K562 (cell line): Measurements from ENCODE around the gene ANKRD34A. TPM values are rescaled to one million over a fixed set of nuclear protein-coding genes. Genes with fewer than 3 reads are reported as not detected.

ENCODE experiments used
- BHLHE40 ChIP-seq: IDR thresholded peaks from 2 replicates; pipeline ENCODE4 v1.6.1; 2011; ENCODE audit warnings: low read length, improper control_type of control experiment
- C11orf30 ChIP-seq: fragments of 450-650 bp; IDR thresholded peaks from 2 replicates; pipeline ENCODE4 v1.6.1; 2016; ENCODE audit warnings: low read depth, mild to moderate bottlenecking
- CHAMP1 ChIP-seq: fragments of 450-650 bp; IDR thresholded peaks from 2 replicates; pipeline ENCODE4 v1.6.1; 2016; ENCODE audit warnings: mild to moderate bottlenecking
- GMEB1 ChIP-seq: fragments of 250-450 bp; sonication (Bioruptor Pico); IDR thresholded peaks from 2 replicates; pipeline ENCODE4 v1.4.0; 2020; ENCODE audit warnings: mild to moderate bottlenecking
- HMG20B ChIP-seq: fragments of 250-450 bp; sonication (Bioruptor Pico); IDR thresholded peaks from 2 replicates; pipeline ENCODE4 v1.5.0; 2021; ENCODE audit warnings: mild to moderate bottlenecking
- PREB ChIP-seq: sonication (generic); formaldehyde crosslinking; IDR thresholded peaks from 2 replicates; pipeline ENCODE4 v1.8.1; 2023; ENCODE audit warnings: mild to moderate bottlenecking, missing genetic modification reagents
- THRA ChIP-seq: fragments of 450-650 bp; IDR thresholded peaks from 2 replicates; pipeline ENCODE4 v1.6.1; 2017; ENCODE audit warnings: mild to moderate bottlenecking, moderate library complexity
- TRIM28 ChIP-seq: fragments of 450-650 bp; IDR thresholded peaks from 2 replicates; pipeline ENCODE4 v1.6.1; 2017
- ZNF212 ChIP-seq: fragments of 450-650 bp; formaldehyde crosslinking; IDR thresholded peaks from 2 replicates; pipeline ENCODE4 v1.4.0; 2020; ENCODE audit warnings: mild to moderate bottlenecking
- ZNF311 ChIP-seq: fragments of 250-450 bp; sonication (Bioruptor Pico); IDR thresholded peaks from 2 replicates; pipeline ENCODE4 v1.4.0; 2020; ENCODE audit warnings: mild to moderate bottlenecking, moderate library complexity
- ZNF318 ChIP-seq, 2 experiments: fragments of 450-650 bp; IDR thresholded peaks; 2 replicates each; pipeline ENCODE4 v1.6.1; 2016; ENCODE audit warnings: mild to moderate bottlenecking in 2 of 2, borderline replicate concordance in 1 of 2, low read depth in 1 of 2, moderate library complexity in 1 of 2
- ZNF444 ChIP-seq: fragments of 250-450 bp; sonication (Bioruptor Pico); IDR thresholded peaks from 2 replicates; pipeline ENCODE4 v1.4.0; 2020; ENCODE audit warnings: mild to moderate bottlenecking, moderate library complexity
- ZNF668 ChIP-seq: fragments of 250-450 bp; sonication (Bioruptor Pico); IDR thresholded peaks from 2 replicates; pipeline ENCODE4 v1.8.0; 2022; ENCODE audit warnings: mild to moderate bottlenecking, inconsistent platforms
- polyA plus RNA-seq, 8 experiments: library from polyadenylated mRNA; depleted of rRNA in 4 of 8; stranded (reverse) in 5 of 8; unstranded in 3 of 8; fragments of >200 nt; fragmentation: Nextera tagmentation in 2 of 8; fragmentation: Illumina TruSeq in 1 of 8; extraction: Ambion mirVana in 2 of 8; extraction: Trizol in 1 of 8; gene quantifications; 2 replicates each; pipeline versions ENCODE4 v1.2.1 to v1.2.3, GENCODE V29; 2011 to 2014; ENCODE audit warnings: inconsistent platforms in 1 of 8, missing spikeins in 1 of 8
- total RNA-seq, 7 experiments: library from RNA; depleted of rRNA in 6 of 7; stranded (reverse); fragments of >200 nt in 6 of 7; fragmentation: Illumina TruSeq in 2 of 7; extraction: Trizol in 2 of 7; gene quantifications; 2 replicates each; pipeline versions ENCODE4 v1.2.1 to v1.2.3, GENCODE V29; 2011 to 2021; ENCODE audit warnings: low replicate concordance in 1 of 7

Gene ANKRD34A
- total and polyA plus RNA-seq, 9 of the 15 experiments (the other 6 are each of a cell fraction or from before 2014, with no cell fraction given) = 0.06 to 1.6 (median 0.43) TPM

- TF ChIP-seq ZNF318 (IDR thresholded peaks at IDR 0.05; ENCODE audit: borderline replicate concordance in 1 of 2, low read depth in 1 of 2) (no peak), GMEB1 (CRISPR knock-in tag) (no peak), ZNF444 (CRISPR knock-in tag) (no peak), HMG20B (CRISPR knock-in tag) (no peak), PREB (no peak), BHLHE40 (no peak), CHAMP1 (no peak), ZNF668 (CRISPR knock-in tag) (no peak), C11orf30 (no peak), TRIM28 (no peak), ZNF311 (no peak), THRA (no peak), ZNF212 (no peak)
Measured at GRCh38 chr1:145997016-145997717, 32.8 kb upstream of the ANKRD34A start (continued).
